ENCODE data around the gene ZNF518B. TPM values are rescaled to one million over a fixed set of nuclear protein-coding genes. Genes with fewer than 3 reads are reported as not detected.

The ZNF518B gene
- total RNA-seq, 1 donor from 2014 or later: 44.0 TPM

DNA sequence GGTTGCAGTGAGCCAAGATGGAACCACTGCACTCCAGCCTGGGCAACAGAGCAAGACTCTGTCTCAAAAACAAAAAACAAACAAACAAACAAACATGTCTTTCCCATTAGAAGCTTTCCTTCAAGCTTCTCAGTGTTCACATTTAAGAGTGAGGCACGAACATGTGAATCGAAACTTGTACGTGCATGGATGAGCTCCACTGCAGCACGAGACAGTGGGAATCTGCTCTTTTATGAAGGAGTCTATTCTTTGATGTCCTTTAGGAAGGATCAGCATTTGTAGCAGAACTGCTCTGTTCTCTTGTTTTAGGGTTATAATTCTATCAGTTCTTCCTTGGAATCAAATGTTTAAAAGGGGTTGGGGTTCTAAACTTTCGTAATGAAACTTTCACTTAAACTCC is 23.4 kb upstream of the ZNF518B start:
- Mint-ChIP-seq H3K4me3 (no peak overlapping the region), H3K9me3 (no peaks in the 10 kb centered on the region), H3K27me3 (no peaks in the 10 kb centered on the region), H3K36me3 (no peaks in the 10 kb centered on the region), H3K4me1 (ENCODE audit: unreplicated experiment) (no peaks in the 10 kb centered on the region), H3K27ac (no peak overlapping the region)
- DNase-seq (ENCODE audit: extremely low spot score, unreplicated experiment): no peak
- TF ChIP-seq, protein P1, sequence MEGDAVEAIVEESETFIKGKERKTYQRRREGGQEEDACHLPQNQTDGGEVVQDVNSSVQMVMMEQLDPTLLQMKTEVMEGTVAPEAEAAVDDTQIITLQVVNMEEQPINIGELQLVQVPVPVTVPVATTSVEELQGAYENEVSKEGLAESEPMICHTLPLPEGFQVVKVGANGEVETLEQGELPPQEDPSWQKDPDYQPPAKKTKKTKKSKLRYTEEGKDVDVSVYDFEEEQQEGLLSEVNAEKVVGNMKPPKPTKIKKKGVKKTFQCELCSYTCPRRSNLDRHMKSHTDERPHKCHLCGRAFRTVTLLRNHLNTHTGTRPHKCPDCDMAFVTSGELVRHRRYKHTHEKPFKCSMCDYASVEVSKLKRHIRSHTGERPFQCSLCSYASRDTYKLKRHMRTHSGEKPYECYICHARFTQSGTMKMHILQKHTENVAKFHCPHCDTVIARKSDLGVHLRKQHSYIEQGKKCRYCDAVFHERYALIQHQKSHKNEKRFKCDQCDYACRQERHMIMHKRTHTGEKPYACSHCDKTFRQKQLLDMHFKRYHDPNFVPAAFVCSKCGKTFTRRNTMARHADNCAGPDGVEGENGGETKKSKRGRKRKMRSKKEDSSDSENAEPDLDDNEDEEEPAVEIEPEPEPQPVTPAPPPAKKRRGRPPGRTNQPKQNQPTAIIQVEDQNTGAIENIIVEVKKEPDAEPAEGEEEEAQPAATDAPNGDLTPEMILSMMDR (conservative IDR thresholded peaks at IDR 0.05): no peak

DNA sequence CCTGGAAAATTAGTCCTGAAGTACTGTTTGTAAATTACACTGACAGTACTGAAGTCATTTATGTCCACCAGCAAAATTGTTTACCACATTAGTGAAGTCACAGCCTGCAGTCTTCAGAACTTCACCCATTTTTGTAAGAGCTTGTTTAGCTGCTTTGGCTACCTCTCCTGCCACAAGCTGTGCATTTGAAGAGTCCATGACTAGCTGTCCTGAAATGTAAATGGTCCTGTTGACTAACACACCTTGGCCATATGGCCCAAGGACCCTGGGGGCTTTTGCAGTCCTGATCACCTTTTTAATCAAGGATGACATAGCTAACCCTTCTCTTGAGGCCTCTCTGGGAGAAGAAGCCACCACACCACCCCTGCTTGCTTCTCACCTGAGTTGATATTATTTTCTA is 21.4 kb upstream of the ZNF518B start:
- TF ChIP-seq, protein P1 (conservative IDR thresholded peaks at IDR 0.05): no peak
- Mint-ChIP-seq H3K36me3 (no peaks in the 10 kb centered on the region), H3K9me3 (no peaks in the 10 kb centered on the region), H3K4me3 (no peak overlapping the region), H3K27me3 (no peaks in the 10 kb centered on the region), H3K4me1 (ENCODE audit: unreplicated experiment) (no peaks in the 10 kb centered on the region), H3K27ac (no peak overlapping the region)
- no peak for DNase-seq (ENCODE audit: extremely low spot score, unreplicated experiment)

DNA sequence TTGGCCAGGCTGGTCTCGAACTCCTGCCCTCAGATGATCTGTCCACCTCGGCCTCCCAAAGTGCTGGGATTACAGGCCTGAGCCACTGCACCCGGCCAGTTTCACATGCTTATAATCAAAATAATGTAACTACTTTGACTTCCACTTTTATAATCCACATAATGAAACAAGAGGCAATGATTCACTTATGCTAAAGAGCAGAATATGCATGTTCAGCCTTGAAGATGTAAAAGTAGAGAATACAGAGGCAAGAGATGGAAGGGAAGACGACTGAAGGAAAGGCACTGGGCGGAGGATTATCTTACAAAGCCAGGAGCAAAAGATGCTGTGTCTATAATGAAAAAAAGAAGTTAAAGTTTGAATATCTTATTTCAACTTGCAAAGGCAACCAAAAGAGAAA is 13.3 kb upstream of the ZNF518B start:
- no peaks in the 10 kb centered on the region for H3K36me3 Mint-ChIP-seq
- H3K27ac Mint-ChIP-seq: no peak overlapping the region
- no peak overlapping the region for H3K4me3 Mint-ChIP-seq
- no peak for DNase-seq (ENCODE audit: extremely low spot score, unreplicated experiment)
- no peaks in the 10 kb centered on the region for H3K27me3 Mint-ChIP-seq
- no peaks in the 10 kb centered on the region for H3K4me1 Mint-ChIP-seq (ENCODE audit: unreplicated experiment)
- H3K9me3 Mint-ChIP-seq: no peaks in the 10 kb centered on the region
- TF ChIP-seq, protein P1 (conservative IDR thresholded peaks at IDR 0.05): no peak

GRCh38 chr4:10466161-10466560 is 8.9 kb upstream of the ZNF518B start:
- DNase-seq (ENCODE audit: extremely low spot score, unreplicated experiment): no peak
- no peaks in the 10 kb centered on the region for H3K4me1 Mint-ChIP-seq (ENCODE audit: unreplicated experiment)
- H3K9me3 Mint-ChIP-seq: peaks cover 7% of the 10 kb centered on the region
- no peak overlapping the region for H3K4me3 Mint-ChIP-seq
- H3K27me3 Mint-ChIP-seq: peaks cover 31% of the 10 kb centered on the region
- no peak overlapping the region for H3K27ac Mint-ChIP-seq
- TF ChIP-seq, protein P1 (conservative IDR thresholded peaks at IDR 0.05): no peak
- H3K36me3 Mint-ChIP-seq: no peaks in the 10 kb centered on the region

DNA sequence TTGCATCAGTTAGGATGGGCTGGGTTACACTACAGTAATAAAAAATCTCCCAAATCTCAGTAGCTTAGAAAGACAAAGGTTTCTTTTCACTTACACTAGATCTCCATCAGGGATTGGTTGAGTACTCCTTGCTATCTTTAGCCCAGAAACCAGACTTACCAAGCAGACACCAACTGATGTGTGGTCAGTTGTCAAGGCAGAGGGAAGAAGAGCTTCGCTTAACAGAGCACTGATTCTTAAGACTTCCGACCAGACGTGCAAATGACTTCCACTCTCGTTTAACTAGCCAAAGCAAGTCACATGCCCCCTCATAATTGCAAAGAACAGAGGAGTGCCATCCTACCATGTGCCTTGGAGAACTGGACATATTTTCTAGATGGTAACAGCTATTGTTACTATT is 5.7 kb upstream of the ZNF518B start:
- Mint-ChIP-seq H3K27me3 (peaks cover 55% of the 10 kb centered on the region), H3K36me3 (no peaks in the 10 kb centered on the region)

More for the DNA sequence above, 5.7 kb upstream of the ZNF518B start:
- Mint-ChIP-seq H3K4me3 (peak overlapping the region; percentile 1), H3K27ac (no peak overlapping the region), H3K9me3 (peaks cover 10% of the 10 kb centered on the region), H3K4me1 (ENCODE audit: unreplicated experiment) (no peaks in the 10 kb centered on the region)
- DNase-seq (ENCODE audit: extremely low spot score, unreplicated experiment): no peak
- TF ChIP-seq, protein P1 (conservative IDR thresholded peaks at IDR 0.05): no peak

All from type B pancreatic cell (in vitro differentiated cells).